ENCODE results near the gene CNOT3.
A peak's percentile ranks its signal among the peaks of the same experiment; 100 is the strongest.

CNOT3 gene

DNA sequence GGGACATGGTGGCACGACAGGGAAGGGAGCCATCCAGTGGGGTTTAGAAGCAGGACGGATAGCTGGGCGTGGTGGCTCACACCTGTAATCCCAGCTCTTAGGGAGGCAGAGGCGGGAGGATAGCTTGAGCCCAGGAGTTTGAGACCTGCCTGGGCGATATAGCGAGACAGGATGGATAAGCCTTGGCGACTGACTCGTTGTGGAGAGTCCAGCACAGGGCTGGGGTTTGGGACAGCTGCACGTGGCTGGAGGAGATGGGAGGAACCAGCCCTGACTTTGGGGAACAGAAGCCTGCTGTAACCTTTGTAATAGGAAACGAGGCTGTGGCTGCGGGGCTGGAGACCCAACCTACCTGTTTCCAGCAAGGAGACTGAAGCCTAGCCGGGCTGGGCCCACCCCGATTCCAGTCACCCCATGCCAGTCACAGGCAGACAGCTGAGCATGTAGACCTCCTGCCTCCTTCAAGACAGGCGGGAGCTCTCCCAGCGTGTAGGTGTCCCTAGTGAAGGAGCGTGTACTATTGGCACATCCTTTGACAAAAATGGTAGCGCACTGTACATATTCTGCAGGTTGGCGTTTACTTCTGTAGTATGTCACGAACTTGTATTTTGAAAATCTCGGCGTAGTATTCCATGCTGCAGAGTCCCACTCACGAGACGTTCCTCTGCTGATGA, 13.9 kb downstream of the CNOT3 start:
- DNase-seq (ENCODE audit: low spot score) = no peak

DNA sequence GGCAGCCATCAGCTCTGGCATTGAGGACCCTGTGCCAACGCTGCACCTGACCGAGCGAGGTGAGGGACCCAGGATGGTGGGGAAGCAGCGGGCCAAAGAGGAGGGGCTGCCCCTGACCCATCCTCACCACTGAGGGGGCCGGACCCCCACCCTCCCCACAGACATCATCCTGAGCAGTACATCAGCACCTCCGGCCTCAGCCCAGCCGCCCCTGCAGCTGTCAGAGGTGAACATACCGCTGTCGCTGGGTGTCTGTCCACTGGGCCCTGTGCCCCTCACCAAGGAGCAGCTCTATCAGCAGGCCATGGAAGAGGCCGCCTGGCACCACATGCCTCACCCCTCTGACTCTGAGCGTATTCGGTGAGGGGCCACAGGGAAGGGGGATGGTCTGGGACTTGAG, 14.7 kb downstream of the CNOT3 start:
- DNase-seq (ENCODE audit: low spot score) = no peak

DNA sequence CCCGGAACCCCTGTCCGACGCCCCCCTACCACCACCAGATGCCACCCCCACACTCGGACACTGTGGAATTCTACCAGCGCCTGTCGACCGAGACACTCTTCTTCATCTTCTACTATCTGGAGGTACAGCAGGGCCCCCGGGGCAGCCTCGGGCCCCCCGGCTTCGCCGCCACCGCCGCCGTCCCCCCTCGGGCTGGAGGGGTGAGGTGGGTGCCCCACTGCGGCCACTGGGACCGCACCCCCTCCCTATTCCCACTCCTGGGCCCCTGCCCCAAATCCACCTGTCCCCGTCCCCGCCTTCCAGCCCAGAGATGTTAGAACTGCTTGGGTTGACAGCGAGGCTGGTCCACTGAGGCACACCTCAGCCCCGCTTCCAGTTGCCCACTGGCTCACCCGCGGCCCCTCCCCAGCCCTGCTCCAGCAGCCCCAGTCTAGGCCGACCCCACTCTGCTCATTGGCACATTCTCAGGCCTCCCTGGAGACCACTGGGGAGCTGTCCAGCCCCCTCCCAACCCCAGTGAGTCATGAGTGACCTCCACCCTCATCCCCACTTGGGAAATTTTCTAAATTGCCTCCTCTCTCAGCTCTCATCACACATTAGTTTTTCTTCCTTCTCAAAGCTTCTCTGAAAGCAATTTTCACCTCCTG, 15.4 kb downstream of the CNOT3 start:
- DNase-seq (ENCODE audit: low spot score) = no peak

DNA sequence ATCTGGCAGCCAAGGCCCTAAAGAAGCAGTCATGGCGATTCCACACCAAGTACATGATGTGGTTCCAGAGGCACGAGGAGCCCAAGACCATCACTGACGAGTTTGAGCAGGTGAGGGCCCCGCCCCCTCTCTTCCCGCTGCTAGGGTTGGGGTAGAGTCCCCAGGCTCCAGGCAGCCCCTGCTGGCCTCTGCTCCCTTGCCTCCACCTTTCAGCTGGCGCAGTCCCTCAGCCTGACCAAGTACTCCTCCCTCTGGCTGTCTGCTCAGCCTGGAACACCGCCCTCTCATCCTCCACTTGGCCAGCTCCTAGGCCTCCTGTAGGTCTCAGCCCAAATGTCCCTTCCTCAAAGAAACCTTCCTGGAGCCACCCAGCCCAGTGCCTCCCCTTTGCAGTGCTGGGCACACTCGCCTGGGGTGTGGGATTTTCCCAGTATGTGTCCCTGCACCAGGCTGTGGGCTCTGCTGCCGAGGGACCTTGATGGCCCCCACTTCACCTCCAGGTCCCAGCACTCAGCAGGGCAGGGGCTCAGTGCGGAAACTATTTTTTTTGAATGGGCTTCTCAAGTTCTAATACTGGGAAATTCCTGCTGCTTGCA, 16.3 kb downstream of the CNOT3 start:
- DNase-seq (ENCODE audit: low spot score) = no peak

DNA sequence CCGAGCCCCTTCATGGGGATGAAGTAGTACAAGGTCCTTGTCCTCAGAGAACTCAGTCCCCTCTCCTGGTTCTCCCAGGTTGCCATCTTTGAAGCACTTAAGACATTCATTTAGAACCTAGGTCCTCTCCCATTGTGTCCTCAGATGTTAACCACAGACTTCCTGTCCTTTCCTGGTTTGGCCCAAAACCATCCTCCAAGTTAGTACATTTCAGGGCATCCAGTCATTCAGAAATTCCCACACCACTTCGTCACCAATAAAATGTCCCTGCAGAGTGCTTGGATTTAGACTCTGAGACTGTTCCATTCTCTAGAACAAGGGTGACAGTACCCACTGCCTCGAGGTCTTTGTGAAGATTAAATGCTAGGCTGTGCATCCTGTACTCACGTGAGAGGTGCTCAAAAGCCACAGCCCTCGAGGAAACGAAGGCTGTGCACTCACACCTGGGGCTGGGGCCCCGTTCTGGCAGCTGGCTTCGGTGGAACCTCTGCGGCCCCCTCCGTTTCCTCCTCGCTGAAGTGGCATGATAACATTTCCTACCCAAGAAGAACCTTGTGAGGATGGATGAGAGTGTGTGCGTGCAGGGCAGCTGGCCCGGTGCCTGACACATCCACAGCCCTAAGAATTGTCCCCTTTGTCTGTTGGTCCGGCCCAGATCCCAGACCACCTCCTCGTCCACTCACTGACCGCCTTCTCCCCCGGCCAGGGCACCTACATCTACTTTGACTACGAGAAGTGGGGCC, 17.2 kb downstream of the CNOT3 start:
- DNase-seq (ENCODE audit: low spot score) = peak; percentile 18

DNA sequence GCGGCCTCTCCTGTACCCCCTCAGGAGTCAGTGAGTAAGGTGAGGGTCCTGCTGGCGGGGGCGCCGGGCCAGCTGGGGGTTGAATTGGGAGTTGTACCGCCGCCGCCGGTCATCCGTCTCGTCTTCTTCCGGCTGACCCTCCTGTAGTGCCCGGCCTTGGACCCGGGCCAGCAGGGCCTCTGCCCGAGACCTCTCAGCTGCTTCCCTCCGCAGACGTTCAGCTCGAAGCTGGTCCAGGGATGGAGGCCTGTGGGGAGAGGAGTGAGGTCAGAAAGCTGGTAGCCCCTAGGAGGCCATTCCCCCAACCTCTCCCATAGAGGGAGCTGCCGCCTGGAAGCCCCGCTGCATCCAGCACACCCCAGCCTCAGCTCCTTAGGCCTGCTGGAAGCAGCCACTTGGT, 18.1 kb downstream of the CNOT3 start:
- no peak for DNase-seq (ENCODE audit: low spot score)

DNA sequence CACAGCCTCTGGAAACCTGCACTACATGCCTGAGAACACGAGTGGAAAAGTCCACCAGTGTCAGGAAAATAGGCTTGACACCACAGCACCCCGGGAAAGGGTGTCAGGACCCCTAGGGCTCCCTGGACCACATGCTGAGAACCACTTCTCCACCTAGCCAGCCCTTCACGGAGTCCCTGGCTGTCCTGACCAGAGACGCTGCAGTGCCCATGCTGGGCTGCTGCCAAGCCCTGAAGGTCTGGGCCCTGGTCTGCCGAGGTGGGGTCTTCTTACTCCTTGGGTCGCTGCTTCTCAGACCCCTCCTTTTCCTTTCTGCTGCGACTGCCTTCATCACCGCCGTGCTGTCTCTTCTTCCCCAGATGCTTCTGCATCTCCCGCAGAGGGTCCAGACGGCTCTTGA, 18.9 kb downstream of the CNOT3 start:
- no peak for DNase-seq (ENCODE audit: low spot score)

DNA sequence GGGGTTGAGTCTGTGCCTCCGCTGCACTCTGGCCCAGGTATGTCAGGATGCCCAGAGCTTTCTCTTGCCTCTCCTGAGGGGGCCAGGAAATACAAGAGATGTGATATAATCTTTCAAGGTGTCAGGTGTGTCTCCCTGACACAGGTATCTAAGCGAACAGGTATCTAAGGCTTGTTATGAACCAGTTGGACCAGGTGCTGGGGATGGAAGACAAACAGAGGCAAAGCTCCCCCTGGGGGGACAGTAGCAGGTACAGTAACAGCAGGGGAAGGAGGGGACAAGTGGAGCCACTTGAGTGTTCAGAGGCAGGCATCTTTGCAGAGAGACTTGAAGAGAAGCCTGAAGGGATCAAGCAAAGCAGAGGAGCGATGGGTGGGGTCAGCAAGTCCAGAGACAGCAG, 19.4 kb downstream of the CNOT3 start:
- no peak for DNase-seq (ENCODE audit: low spot score)

DNA sequence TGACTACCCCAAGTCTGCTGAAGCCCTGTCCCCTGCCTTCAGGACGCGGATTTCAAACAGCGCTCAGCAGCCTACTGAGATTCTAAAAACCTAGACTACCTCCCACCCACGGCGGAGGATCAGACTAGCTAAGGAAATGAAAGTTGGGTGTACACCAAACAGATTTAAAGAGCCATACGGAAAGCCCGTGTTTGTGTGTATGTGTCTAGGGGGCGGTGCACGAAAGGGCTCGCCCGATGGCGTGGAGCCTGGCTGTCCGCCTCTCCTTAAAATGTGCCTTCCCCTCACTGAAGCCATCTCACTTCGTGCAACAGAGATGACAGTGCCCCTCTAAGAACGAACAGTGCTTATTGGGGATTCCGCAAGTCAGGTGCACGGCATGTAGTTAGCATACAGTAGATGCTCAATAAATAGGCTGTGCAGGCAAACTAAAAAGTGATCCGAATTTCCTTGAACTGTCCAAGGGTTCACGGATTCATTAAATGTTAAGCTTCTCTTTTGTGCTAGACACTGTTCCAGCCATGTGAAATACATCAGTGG, 21.3 kb downstream of the CNOT3 start:
- peak; percentile 25 for DNase-seq (ENCODE audit: low spot score)

DNA sequence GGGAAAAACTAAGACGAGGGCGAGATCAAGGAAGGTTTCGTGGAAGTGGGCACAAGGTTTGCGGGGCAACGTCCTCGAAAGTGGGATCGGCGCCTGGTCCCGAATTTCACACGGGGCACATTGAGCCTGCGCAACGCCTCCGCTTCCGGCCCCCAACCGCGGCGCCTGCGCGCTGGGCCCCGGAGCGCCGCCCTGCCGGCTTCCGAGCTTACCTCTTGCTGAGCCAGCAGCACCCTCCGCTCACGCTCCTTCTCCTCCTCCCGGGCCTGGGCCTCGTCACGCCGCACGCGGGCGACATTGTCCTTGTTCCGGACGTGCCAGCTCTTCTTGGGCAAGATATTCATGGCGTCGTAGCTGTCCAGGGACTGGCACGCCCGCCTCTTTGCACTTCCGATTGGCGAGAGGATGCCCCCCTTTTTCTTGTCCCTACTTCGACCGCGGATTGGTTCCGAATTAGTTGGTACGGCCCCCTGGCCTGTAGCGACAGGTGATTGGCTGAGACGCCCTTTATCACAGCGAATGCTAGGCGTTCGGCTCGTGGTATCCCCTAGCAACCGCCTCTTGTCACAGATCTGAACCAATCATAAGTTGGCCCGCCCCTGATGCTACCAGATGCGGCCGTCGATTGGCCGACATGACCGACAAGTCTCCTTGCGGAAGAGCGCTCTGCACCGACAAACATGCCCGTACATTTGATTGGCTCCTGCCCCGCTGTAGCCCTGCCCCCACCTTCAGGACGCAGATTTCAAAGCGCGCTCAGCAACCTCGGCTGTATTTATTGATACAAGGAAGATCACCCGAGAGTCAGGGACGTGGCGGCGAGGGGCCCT, 22.0 kb downstream of the CNOT3 start, which contains the start of gene LENG1:
Gene LENG1 (minus strand): TSS at position 370 of the 830 bp plus-strand sequence. CDS start 26 bp downstream, at position 344.
- peak; percentile 100 for DNase-seq (ENCODE audit: low spot score)

DNA sequence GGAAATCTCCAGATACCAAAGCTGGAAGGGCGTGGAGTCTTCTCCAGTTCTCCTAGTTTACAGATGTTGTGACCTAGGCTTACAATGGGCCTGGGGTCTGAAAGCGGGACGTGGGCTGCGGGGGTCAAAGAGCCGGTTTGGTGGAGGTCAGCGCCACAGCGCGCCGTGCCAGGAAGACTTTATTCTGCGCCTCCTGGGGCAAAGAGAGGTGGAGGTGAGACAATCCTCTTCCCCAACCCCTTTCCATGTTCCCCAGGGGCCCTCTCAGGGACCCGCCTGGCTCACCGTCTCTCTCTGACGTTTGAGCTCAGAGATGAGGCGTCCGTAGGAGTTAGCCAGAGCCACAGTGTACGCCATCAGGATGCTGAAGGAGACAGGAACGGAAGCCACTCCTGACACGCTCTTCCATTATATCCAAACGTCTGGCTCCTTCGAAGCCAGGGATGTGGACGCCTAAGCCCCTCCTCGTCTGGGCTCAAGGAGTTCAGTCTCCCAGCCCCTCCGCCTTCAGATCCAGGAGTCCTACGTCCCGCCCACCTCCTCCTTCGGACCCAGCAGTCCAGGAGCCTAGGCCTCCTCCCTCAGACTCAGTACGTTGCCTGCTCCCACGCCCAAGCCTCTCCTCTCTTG, 22.7 kb downstream of the CNOT3 start:
- no peak for DNase-seq (ENCODE audit: low spot score)

DNA sequence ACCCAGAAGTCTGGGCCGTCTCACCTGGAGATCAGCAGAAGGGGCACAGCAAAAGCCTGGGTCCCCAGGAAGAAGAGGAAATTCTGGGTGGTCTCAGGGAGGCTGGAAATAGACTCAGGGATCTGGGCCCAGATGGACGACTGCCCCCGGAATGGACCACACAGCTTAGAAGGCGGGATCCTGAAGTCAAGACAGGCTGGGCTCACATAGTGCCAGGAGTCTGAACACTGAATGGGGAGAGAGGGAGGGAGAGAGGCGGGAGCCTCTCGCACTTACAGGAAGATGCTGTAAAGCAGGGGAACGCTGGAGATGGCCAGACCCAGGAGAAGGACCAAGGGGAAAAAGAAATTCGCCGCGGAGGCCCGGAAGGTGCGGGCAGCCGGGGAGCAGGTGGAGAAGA, 23.3 kb downstream of the CNOT3 start:
- DNase-seq (ENCODE audit: low spot score) = no peak

DNA sequence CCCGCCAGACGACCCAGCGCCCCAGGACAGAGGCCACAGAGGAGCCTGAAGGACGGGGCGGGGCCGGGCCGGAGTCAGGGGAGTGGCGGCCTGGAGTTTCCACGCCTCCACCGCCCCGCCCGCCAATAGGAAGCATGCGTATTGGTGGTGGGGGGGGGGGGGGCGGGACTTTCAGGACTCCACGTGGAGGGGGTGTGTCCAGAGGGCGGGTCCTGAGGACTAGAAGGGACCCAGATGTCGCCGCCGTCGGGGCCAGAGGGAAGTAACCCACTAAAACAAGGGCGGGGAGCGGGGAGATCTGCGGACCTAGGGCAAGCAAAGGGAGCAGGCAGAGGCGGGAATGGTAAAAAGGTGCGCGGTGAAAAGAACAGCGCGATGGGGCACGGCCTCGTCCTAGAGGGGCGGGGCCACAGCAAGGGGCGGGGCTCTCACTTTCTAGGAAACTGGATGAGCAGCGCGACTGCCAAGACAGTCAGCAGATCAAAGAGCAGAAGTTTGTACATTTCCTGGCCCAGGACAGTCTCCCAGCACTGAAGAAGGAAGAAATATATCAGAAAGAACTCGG, 24.8 kb downstream of the CNOT3 start:
- peak; percentile 84 for DNase-seq (ENCODE audit: low spot score)

DNA sequence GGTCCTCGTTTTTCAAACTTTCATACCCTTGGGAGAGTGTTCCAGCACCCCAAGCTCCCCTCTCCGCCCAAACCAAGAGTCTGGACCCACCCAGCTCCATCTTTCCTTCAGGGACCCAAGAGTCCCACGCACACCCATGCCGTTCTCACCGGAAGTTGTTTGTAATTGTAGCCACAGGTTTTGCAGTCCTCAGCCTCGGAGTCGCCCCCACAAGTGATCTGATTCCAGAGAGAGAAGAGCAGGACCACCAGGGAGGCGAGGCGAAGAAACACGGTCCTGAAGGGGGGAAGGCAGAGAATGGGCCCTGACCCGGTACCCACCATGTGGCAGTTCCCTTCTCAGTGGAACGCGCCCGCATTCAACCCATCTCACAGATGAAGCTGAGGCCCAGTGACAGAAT, 25.3 kb downstream of the CNOT3 start:
- DNase-seq (ENCODE audit: low spot score) = no peak

DNA sequence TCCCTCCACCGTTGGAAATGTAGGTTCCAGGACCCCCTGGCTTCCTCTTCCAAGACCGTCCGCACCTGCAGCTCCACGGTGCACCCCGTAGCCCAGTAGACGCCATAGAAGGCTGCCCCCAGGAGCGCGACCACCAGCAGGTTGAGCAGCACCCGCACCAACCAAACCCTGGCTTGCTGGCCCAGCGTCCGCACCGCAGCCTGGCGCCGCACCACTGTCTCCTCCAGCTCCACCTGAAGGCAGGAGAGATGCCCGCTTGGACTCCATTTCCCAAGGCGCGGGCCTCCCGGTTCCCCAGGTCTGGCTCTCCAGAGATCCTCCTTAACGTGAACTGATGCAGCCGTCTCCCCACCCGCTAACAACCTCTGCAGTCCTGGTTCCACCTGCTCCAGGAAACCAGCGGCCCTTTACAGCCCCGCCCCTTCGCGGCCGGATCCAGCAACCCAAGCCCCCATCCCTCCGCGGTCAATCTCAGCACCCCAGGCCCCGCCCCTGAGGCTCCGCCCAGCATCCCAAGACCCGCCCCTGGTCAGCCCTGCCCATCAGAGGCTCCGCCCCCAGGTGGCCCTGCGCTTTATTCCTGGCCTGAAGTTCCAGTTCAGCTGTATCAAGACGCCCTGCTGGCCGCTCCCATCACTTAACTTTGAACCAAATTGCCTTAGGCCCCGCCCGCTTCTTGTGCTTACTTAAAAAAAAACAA, 27.0 kb downstream of the CNOT3 start:
- peak; percentile 59 for DNase-seq (ENCODE audit: low spot score)

DNA sequence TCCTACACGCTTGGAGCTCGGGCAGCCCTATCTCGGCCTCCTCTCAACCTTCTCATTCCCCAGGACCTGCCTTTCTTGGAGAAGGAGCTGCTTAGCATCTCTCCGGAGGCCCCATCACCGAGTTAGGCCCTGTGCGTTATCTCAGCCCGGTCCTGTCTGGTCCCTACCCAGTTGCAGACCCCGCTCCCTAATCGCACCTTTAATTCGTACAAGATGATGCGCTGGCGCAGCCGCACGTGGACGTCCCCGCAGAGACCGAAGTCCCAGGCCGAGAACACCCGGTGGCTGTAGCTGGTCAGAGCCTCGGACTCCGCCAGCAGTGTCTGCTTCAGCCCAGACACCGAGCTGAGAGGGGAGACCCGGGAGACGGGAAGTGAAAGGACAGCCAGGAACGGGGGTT, 27.7 kb downstream of the CNOT3 start:
- no peak for DNase-seq (ENCODE audit: low spot score)

DNA sequence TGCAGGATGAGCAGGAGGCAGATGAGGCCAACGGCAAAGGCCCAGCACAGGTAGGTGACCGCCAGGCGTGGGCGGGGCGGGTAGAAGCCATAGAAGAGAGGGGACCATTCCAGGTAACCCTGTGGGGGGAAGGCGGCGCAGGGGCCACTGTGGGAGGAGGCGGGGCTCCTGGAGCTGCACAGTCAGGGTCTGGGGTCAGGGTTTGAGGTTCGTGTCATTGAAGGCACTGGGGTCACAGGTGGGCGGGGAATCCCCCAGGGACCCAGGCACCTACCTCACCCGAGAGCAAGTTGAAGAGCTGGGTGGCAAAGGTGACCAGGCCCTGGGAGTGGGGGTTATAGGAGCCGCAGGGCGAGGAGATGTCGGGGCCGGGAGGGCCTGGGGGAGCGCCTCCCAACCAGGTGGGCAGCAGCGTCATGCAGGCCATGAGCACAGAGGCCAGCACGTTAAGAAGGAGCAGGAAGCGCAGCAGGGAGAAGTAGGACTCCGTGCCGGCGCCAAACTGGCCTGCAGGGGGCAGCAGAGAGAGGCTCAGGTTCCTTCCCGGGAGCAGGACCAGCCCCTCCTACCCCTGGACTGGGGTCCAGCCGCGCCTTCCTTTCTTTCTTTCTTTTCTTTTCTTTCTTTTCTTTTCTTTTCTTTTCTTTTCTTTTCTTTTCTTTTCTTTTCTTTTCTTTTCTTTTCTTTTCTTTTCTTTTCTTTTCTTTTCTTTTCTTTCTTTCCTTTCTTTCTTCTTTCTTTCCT, 30.8 kb downstream of the CNOT3 start:
- peak; percentile 90 for DNase-seq (ENCODE audit: low spot score)

DNA sequence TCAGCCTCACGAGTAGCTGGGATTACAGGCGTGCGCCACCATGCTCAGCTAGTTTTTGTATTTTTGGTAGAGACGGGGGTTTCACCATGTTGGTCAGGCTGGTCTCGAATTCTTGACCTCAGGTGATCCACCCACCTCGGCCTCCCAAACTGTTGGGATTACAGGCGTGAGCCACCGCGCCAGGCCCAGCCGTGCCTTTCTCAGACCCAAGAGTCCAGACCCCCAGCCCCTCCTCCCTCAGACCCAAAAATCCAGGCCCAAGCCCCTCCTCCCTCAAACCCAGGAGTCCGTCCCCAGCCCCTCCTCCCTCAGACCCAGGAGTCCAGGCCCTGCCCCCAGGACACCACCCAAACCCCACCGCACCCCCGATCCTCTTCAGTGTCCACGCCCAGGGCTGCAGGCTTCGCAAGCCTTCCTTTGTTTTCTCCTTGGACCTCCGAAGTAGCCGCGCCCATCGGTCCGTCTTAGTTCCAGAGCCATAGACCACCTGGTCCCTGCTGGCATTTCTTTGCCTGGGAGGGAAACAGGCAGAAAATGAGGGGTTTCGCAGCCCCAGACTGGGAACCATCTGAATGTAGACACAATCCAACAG, 31.7 kb downstream of the CNOT3 start:
- no peak for DNase-seq (ENCODE audit: low spot score)

Data from CD4-positive, alpha-beta T cell treated with Interleukin-2 at 100 ng/mL for 4 hours (primary cell).